KBM-7 (cell line): Measurements from ENCODE around the gene NALCN.

ENCODE experiments used
- DNase-seq: peaks from one replicate; pipeline ENCODE4 v3.0.0-alpha.2; 2015
- in situ Hi-C: fragments of 300-500 bp; cut with MboI; formaldehyde crosslinking; loops from 2 replicates; pipeline ENCODE4 v1.14.3; 2020; ENCODE audit warnings: low sequenced_read_pairs, low pct_unique_long_range_greater_than_20kb, mixed read lengths

Gene NALCN

GRCh38 chr13:101090287-101090686 lies 326.0 kb downstream of the NALCN start:
- in situ Hi-C loops: no loop called here
- DNase-seq: no peak

DNA sequence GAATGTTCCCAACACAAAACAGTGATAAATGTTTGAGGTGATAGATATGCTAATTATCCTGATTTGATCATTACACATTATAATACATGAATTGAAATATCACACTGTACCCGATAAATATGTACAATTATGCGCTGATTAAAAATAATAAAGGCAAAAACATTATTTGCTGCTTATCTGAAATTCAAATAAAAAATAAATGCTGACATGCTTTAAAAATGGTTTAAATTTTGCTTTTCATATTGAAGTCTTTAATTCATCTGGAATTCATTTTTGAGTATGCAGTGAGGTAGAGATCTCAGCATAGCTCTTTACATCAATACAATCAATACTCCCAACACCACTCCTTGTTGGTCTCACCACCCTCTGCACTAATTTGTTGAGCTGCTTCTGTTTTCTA lies 330.8 kb downstream of the NALCN start:
- in situ Hi-C loops: no loop called here
- DNase-seq: no peak

DNA sequence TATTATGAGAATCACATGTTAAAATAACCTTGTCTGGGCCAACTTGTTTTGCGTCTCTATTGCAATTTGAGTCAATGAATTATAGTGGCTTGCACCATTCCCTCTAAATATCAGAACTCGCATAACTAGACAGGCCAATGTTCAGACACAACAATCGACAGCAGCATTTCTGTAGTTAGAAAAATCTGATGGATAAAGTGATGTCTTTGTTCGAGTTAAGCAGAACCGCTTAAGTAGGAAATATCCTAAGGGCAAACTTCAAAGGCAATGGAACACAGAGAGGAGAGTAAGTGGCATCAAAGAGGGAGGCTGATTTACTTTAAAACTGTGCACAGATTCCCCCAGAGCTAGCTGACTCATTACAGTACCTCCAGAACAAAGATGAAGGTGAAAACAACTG lies 333.9 kb downstream of the NALCN start:
- in situ Hi-C loops: no loop called here

GRCh38 chr13:101080616-101081015 lies 335.7 kb downstream of the NALCN start:
- in situ Hi-C loops: no loop called here
- no peak for DNase-seq

More for the DNA sequence above, 333.9 kb downstream of the NALCN start:
- no peak for DNase-seq

DNA sequence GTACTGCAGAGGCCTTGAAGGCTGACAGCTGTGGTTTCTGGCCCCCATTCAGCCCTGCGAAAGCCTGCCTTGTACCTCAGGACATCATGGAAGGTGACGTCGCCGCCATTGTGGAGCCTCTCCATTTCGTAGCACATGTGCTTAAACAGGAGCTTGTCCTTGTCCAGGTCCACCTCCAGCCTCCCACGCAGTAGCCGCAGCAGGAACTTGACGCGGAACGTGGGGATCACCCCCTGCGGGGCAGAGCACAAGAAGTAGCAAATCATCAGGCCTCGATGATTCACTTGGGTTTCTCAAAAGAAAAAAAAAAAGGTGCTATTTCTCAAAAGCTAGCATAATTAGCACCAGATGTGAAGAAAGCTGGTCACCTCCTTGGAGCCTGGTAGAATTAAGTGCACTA lies 351.0 kb downstream of the NALCN start:
- in situ Hi-C loops: no loop called here
- DNase-seq: no peak

- in situ Hi-C loops: no loop called here
- DNase-seq: no peak
These were observed 356.5 kb downstream of the NALCN start for GRCh38 chr13:101059793-101060192.

DNA sequence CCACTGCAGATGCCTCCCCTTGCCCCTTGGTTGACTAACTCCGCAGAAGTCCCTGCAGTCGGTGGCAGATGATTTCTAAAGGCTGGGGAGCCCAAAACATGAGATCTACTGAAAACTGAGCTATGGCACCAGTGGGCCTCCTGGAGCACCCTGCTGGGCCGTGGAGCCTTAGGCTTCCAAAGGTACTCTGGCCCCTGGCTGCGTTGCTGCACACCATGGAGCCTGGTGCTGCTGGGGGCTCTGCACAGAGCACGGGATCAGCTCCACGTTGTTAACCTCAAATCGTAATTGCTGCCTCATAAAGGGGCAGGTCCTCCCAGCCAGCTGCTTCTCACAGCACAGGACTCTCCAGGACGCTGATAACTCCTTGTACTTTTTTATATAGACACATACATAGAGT lies 357.5 kb downstream of the NALCN start:
- in situ Hi-C loops: no loop called here
- no peak for DNase-seq

DNA sequence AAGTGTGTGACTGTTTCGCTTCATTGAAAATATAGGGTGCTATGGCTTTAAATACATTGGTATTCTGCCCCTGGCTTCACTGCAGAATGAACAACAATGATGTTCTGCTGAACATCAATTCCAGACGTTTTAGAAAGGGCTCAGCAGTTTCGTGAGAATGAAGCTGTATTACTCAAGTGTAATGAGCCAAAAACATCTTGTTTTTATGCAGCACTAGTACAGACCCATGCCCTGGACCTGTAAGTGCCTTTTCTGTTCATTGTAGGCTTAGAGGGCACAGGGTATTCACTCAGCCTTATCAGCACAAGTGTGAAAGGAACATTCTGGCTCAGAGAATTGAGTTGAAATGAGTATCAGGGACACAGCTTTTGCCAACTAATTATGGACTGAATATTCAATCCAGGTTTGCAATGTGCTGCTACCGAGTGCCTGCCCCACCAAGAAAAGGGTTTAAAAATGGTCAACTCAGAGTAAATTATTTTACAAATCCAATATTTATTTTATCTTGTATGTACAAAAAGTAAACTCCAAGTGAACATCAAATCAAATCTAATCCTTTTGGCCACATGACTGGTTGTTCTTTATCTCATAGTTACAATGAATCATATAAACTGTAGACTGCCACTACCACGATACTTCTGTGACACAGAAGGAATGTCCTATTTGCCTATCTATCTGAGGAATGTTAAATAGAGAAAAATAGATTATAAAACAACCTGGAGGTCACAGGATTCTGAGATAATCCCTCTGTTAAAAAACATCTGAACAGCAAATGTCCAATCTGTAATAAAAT lies 362.8 kb downstream of the NALCN start:
- in situ Hi-C loops: no loop called here
- DNase-seq: no peak

DNA sequence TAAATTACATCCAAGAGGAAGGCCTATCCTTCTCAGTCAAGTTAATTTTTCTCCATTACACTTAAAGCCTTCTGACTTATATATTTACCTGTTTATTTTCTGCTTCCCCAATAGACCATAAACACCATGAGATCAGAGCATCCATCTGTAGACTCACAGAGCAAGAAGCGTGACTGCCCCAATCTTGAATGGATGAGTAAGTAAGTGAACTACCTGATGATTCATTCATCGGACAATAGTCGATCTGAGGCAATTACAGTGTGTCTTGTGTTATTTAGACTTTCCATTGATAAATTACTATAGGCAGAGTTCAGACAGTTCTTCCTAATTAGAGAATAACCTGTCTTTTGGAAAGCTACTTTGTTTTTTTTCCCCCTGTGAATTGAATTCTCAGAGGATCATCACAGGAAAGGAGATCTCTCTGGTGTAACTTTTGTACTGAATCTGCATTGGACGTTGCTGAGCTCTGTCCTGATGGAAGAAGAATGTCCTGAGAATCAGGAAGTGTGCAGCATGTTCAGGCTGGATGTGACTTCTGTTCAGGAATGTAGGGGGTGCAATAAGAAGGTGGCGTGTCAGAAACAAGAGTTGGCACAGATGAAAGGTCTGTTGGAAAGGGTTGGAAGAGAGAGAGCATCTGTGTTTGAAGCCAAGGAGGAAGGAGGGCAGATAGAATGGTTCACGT lies 367.0 kb downstream of the NALCN start:
- no peak for DNase-seq
- in situ Hi-C loops: no loop called here

GRCh38 chr13:101036546-101036945 lies 379.8 kb downstream of the NALCN start:
- in situ Hi-C loops: no loop called here
- DNase-seq: no peak

- in situ Hi-C loops: no loop called here
- DNase-seq: no peak
These were observed 381.1 kb downstream of the NALCN start for GRCh38 chr13:101035119-101035620.

GRCh38 chr13:101026736-101027398 lies 389.4 kb downstream of the NALCN start:
- in situ Hi-C loops: no loop called here
- DNase-seq: no peak

DNA sequence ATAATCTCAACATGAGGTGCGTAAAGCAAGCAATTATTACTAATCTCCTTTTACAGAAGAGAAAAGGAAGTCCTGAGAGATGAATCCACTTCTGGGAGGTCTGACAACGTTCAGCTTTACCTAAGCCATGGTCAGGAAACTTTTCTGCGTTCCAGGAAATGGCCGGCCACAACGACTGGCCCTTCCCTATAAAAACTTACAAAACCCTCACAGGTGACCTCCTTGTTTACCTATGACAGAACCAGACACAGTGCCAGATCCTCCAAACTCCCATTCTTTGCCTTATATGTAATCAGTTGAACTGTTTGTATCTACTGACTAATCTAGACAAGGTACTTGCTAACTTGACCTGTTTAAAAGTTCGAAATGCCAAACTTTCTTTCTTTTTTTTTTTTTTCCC lies 390.0 kb downstream of the NALCN start:
- in situ Hi-C loops: no loop called here
- DNase-seq: no peak

GRCh38 chr13:101025925-101026324 lies 390.4 kb downstream of the NALCN start:
- in situ Hi-C loops: no loop called here
- DNase-seq: no peak

DNA sequence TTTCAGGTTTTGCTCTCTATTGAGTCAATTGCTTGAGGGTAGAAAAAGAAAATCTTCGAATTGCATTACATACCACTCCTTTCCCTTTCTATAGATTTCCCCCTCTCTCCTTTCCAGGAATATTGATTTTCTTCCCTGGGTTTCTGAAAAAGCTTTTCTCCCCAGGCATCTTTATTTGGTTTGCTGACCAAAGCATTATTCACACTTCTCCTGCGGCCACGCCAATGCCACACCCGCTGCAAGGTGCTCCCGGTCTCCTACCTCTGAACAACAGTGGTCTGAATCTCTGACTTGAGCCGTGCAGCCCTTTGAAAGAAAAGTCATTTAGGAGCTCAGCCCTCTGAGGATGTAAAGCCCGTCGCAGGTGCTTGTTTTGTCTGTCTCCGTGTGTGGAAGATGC lies 390.8 kb downstream of the NALCN start:
- in situ Hi-C loops: no loop called here
- DNase-seq: no peak

- DNase-seq: no peak
- in situ Hi-C loops: no loop called here
These were observed 397.2 kb downstream of the NALCN start for GRCh38 chr13:101019126-101019525.

DNA sequence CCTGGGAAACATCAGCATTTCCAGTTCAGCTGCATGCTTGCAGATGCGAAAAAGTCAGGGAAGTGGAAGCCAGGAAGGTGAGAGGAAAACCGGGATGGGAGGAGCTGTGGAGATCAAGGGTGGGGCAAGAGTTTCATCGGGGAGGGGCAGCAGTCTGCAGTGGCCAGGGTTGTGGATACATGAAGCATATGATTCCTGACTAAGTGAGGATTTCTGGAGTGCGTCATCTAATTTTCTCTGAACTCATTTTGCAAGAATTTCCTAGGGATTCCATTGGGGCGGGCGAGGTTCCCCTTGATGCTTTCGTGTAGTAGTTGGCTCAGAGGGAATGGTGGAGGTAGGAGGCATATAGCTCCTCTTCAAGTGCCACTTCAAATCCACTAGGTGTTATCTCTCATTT lies 397.6 kb downstream of the NALCN start:
- no peak for DNase-seq
- in situ Hi-C loops: no loop called here

GRCh38 chr13:101017123-101017872 lies 399.0 kb downstream of the NALCN start:
- in situ Hi-C loops: no loop called here
- no peak for DNase-seq

GRCh38 chr13:101016475-101016874 lies 399.8 kb downstream of the NALCN start:
- in situ Hi-C loops: no loop called here
- no peak for DNase-seq
